Measurements from ENCODE around the gene SRPK2. TPM values are rescaled to one million over a fixed set of nuclear protein-coding genes. Genes with fewer than 3 reads are reported as not detected.

The SRPK2 gene
- total and polyA plus RNA-seq, 3 donors from 2014 or later: 181 to 293 (median 226) TPM

DNA sequence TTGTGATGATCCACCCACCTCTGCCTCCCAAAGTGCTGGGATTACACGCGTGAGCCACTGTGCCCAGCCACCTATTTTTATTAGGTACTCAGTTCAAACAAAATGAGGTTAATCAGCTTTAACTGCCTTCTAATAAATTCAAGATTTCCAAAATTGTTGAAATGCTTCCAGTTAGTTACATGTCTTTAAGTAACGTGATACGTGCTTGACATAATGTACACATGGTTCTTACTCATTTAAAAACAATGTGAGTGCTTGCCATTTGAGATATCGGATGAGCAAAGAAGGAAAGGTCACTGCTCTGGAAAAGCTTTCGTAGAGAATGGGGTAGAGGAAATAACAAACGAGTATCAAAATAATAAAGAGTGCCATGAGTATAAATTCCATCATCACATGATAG lies 291.1 kb downstream of the SRPK2 start:
- Histone ChIP-seq H3K9me3 (no peaks in the 10 kb centered on the region), H3K4me3 (no peak overlapping the region), H3K27ac (no peak overlapping the region), H3K4me1 (peaks cover 7% of the 10 kb centered on the region), H3K36me3 (ENCODE audit: low read depth, missing control alignments) (no peaks in the 10 kb centered on the region), H3K27me3 (no peaks in the 10 kb centered on the region)
- intact Hi-C loops (cut with DNase I; ENCODE audit: low total_unique reads): no loop called here
- no peak for DNase-seq
- WGBS, 2 donors: 65 to 67% methylated on average over 7 of the region's 7 CpGs
- TF ChIP-seq POLR2A (IDR thresholded peaks at IDR 0.05): no peak
- TF ChIP-seq, protein P1, sequence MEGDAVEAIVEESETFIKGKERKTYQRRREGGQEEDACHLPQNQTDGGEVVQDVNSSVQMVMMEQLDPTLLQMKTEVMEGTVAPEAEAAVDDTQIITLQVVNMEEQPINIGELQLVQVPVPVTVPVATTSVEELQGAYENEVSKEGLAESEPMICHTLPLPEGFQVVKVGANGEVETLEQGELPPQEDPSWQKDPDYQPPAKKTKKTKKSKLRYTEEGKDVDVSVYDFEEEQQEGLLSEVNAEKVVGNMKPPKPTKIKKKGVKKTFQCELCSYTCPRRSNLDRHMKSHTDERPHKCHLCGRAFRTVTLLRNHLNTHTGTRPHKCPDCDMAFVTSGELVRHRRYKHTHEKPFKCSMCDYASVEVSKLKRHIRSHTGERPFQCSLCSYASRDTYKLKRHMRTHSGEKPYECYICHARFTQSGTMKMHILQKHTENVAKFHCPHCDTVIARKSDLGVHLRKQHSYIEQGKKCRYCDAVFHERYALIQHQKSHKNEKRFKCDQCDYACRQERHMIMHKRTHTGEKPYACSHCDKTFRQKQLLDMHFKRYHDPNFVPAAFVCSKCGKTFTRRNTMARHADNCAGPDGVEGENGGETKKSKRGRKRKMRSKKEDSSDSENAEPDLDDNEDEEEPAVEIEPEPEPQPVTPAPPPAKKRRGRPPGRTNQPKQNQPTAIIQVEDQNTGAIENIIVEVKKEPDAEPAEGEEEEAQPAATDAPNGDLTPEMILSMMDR (IDR thresholded peaks at IDR 0.05): no peak

DNA sequence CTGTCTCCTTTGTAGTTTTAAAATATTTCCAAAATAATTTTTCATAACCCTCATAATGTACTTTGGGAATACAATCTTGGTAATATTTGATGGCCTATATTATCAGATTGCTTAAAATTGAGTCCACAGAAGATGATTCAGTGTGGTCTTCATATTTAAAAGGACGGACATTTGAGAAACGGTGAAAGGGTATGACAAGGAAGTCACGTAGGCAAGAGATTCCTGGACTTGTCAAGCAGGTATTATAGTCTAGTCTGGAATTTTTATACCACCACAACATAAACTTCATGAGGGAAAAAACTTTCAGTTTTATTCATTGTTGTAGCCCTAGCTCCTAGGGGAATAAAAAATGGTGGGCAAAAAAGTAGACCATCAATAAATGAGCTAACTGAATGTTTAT lies 292.4 kb downstream of the SRPK2 start:
- no peak overlapping the region for H3K27ac ChIP-seq
- intact Hi-C loops (cut with DNase I; ENCODE audit: low total_unique reads): no loop called here
- TF ChIP-seq, protein P1 (IDR thresholded peaks at IDR 0.05): no peak
- no peak for TF ChIP-seq POLR2A (IDR thresholded peaks at IDR 0.05)

DNA sequence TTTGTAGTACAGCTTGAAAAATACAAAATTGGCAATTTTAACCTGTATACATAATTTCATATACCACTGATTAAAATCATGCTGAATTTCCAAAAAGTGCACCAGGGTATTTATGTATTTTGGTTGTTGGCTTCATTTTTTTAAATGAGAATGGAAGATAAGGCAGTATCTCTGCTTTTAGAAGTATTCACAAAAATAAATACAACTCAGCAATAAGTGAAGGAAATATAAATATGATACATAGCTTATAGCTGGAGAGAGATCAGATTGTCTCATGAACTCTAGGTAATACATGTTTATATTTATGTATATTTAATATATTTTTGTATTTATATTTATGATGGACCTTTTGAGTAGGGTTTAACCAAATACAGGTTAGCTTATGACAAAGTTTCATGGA lies 293.8 kb downstream of the SRPK2 start:
- H3K4me3 ChIP-seq: no peak overlapping the region
- no peaks in the 10 kb centered on the region for H3K9me3 ChIP-seq
- no peaks in the 10 kb centered on the region for H3K27me3 ChIP-seq
- DNase-seq: no peak
- no peaks in the 10 kb centered on the region for H3K4me1 ChIP-seq
- intact Hi-C loops (cut with DNase I; ENCODE audit: low total_unique reads): no loop called here
- TF ChIP-seq, protein P1 (IDR thresholded peaks at IDR 0.05): no peak
- TF ChIP-seq POLR2A (IDR thresholded peaks at IDR 0.05): no peak
- H3K36me3 ChIP-seq (ENCODE audit: low read depth, missing control alignments): no peaks in the 10 kb centered on the region
- H3K27ac ChIP-seq: no peak overlapping the region

More for the DNA sequence above, 292.4 kb downstream of the SRPK2 start:
- 92 to 93% methylated on average over 3 of the region's 3 CpGs for WGBS, 2 donors
- H3K4me1 ChIP-seq: no peaks in the 10 kb centered on the region
- H3K36me3 ChIP-seq (ENCODE audit: low read depth, missing control alignments): no peaks in the 10 kb centered on the region
- no peak overlapping the region for H3K4me3 ChIP-seq
- no peak for DNase-seq
- no peaks in the 10 kb centered on the region for H3K9me3 ChIP-seq
- H3K27me3 ChIP-seq: no peaks in the 10 kb centered on the region

DNA sequence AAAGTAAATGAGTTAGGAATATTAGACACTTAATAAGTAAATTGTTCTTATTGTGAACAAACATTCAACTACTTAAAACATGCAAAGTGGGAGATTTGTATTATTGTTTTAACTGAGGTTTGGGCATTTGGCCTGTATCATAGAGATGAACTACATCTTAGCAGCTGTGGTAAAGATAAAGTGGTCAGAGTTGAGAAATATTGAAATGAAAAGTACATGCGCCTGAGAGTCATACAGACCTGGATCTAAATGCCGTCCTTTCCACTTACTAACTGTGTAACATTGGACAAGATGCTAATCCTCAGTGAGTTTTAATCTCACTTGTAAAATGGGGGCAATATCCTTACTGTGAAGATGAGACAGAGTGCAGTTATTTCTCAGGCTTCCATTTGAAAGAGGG lies 300.3 kb downstream of the SRPK2 start:
- H3K27ac ChIP-seq: no peak overlapping the region
- no peaks in the 10 kb centered on the region for H3K27me3 ChIP-seq
- no peak overlapping the region for H3K4me3 ChIP-seq
- intact Hi-C loops (cut with DNase I; ENCODE audit: low total_unique reads): no loop called here
- no peaks in the 10 kb centered on the region for H3K9me3 ChIP-seq
- H3K4me1 ChIP-seq: no peaks in the 10 kb centered on the region
- 80 to 84% methylated on average over 2 of the region's 2 CpGs for WGBS, 2 donors
- no peaks in the 10 kb centered on the region for H3K36me3 ChIP-seq (ENCODE audit: low read depth, missing control alignments)
- TF ChIP-seq, protein P1 (IDR thresholded peaks at IDR 0.05): no peak
- TF ChIP-seq POLR2A (IDR thresholded peaks at IDR 0.05): no peak
- DNase-seq: no peak

DNA sequence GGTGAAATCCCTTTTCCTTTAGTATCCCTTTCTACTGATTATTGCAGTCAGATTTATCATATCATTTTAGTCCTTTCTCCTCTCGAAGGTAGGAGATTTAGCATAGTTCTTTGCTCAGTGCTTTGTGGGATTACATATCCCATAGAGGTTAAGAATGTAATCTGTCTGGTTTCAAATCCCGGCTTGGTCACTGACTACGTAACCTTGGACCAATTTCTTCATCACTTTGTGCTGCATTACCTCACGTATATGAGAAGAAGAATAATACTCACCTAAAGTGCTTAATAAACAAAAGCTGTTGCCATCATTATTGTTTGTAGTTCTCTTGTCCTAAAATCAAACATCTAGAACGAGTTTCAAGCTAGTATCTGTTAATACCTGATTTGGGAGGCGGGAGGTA lies 300.7 kb downstream of the SRPK2 start:
- 94% methylated on average over 6 of the region's 6 CpGs for WGBS, 2 donors
- DNase-seq: no peak
- Histone ChIP-seq H3K4me1 (no peaks in the 10 kb centered on the region), H3K9me3 (no peaks in the 10 kb centered on the region), H3K27ac (no peak overlapping the region), H3K36me3 (ENCODE audit: low read depth, missing control alignments) (no peaks in the 10 kb centered on the region), H3K4me3 (no peak overlapping the region), H3K27me3 (no peaks in the 10 kb centered on the region)
- intact Hi-C loops (cut with DNase I; ENCODE audit: low total_unique reads): no loop called here
- TF ChIP-seq, protein P1 (IDR thresholded peaks at IDR 0.05): no peak
- no peak for TF ChIP-seq POLR2A (IDR thresholded peaks at IDR 0.05)

All from testis (tissue), 3 donors.